ENCODE results near the gene NARF.
"Not testable (repeated sequence)": the region's sequence is repeated elsewhere in the genome, so short reads cannot be mapped to it uniquely, and the experiment has no call there.

NARF gene

GRCh38 chr17:82503094-82503727, 44.7 kb downstream of the NARF start:
- no peak for DNase-seq (ENCODE audit: low spot score)

GRCh38 chr17:82503728-82504308, 45.3 kb downstream of the NARF start:
- DNase-seq (ENCODE audit: low spot score), result no peak

- no peak for DNase-seq (ENCODE audit: low spot score)
Measured at GRCh38 chr17:82505296-82505695, 46.8 kb downstream of the NARF start.

- not testable (repeated sequence) for DNase-seq (ENCODE audit: low spot score)
Measured at GRCh38 chr17:82506402-82506801, 47.9 kb downstream of the NARF start.

- DNase-seq (ENCODE audit: low spot score), result no peak
Measured at GRCh38 chr17:82507631-82508175, 49.2 kb downstream of the NARF start.

GRCh38 chr17:82511642-82512041, 53.1 kb downstream of the NARF start:
- not testable (repeated sequence) for DNase-seq (ENCODE audit: low spot score)

GRCh38 chr17:82513864-82514263, 55.3 kb downstream of the NARF start:
- DNase-seq (ENCODE audit: low spot score), result not testable (repeated sequence)

- DNase-seq (ENCODE audit: low spot score), result no peak
Measured at GRCh38 chr17:82517230-82517865, 58.8 kb downstream of the NARF start.

GRCh38 chr17:82518826-82519810, 60.6 kb downstream of the NARF start, which contains the start of gene FOXK2:
Gene FOXK2 (plus strand): TSS chr17:82519732. CDS start chr17:82519889, 157 bp downstream.
- peak; percentile 99 for DNase-seq (ENCODE audit: low spot score)

- peak; percentile 52 for DNase-seq (ENCODE audit: low spot score)
Measured at GRCh38 chr17:82519971-82520903, 61.7 kb downstream of the NARF start.

- DNase-seq (ENCODE audit: low spot score), result no peak
Measured at GRCh38 chr17:82524540-82524939, 66.0 kb downstream of the NARF start.

- DNase-seq (ENCODE audit: low spot score), result no peak
Measured at GRCh38 chr17:82525712-82526111, 67.2 kb downstream of the NARF start.

GRCh38 chr17:82527898-82528297, 69.4 kb downstream of the NARF start:
- DNase-seq (ENCODE audit: low spot score), result peak; percentile 56

GRCh38 chr17:82528484-82529265, 70.1 kb downstream of the NARF start:
- peak; percentile 64 for DNase-seq (ENCODE audit: low spot score)

GRCh38 chr17:82529914-82530300, 71.4 kb downstream of the NARF start:
- DNase-seq (ENCODE audit: low spot score), result no peak

- no peak for DNase-seq (ENCODE audit: low spot score)
Measured at GRCh38 chr17:82531431-82531881, 72.9 kb downstream of the NARF start.

- no peak for DNase-seq (ENCODE audit: low spot score)
Measured at GRCh38 chr17:82534401-82534812, 75.9 kb downstream of the NARF start.

- DNase-seq (ENCODE audit: low spot score), result peak; percentile 37
Measured at GRCh38 chr17:82536512-82537201, 78.1 kb downstream of the NARF start.

GRCh38 chr17:82537228-82537627, 78.7 kb downstream of the NARF start:
- DNase-seq (ENCODE audit: low spot score), result not testable (repeated sequence)
